H1 (cell line): Measurements from ENCODE around the gene OR52W1. TPM values are rescaled to one million over a fixed set of nuclear protein-coding genes. Genes with fewer than 3 reads are reported as not detected.

Source experiments
- CTCF ChIA-PET: fragments of 300-600 bp; sonication (Branson Sonifier 250); formaldehyde crosslinking; loops from one replicate; lab custom pipeline; 2021; ENCODE audit not compliant: partially characterized antibody; lab: Charles Lee
- POLR2A ChIA-PET: fragments of 300-600 bp; sonication (Branson Sonifier 250); formaldehyde crosslinking; loops from one replicate; lab custom pipeline; 2021; ENCODE audit warnings: inconsistent platforms; ENCODE audit not compliant: partially characterized antibody; lab: Charles Lee
- DNase-seq, 2 experiments: peaks; one replicate each; pipeline versions ENCODE4 v3.0.0 to v3.0.0-alpha.2; 2010 to 2022; ENCODE audit warnings: low spot score in 2 of 2, low read depth in 1 of 2, mixed read lengths in 1 of 2
- FAIRE-seq: peaks from 2 replicates; lab custom pipeline; 2011; peaks lifted over from hg19 to GRCh38; lab: Jason Lieb, UNC
- H2AFZ ChIP-seq: 2 replicates; pipeline ENCODE4 v1.8.1; 2012; ENCODE audit warnings: low read length, inconsistent platforms
- H2AK5ac ChIP-seq: 2 replicates; pipeline ENCODE4 v1.6.1; 2013; ENCODE audit warnings: low read depth, low read length
- H2BK120ac ChIP-seq: replicated peaks from 2 replicates; pipeline ENCODE3; 2013; ENCODE audit warnings: low read depth, low read length, inconsistent platforms
- H2BK12ac ChIP-seq: 2 replicates; pipeline ENCODE4 v1.6.1; 2013; ENCODE audit warnings: low read depth, low read length
- H2BK15ac ChIP-seq: 2 replicates; pipeline ENCODE4 v1.6.1; 2013; ENCODE audit warnings: low read length
- H2BK20ac ChIP-seq: 2 replicates; pipeline ENCODE4 v1.6.1; 2013; ENCODE audit warnings: low read length
- H2BK5ac ChIP-seq: 2 replicates; pipeline ENCODE4 v1.6.1; 2013; ENCODE audit warnings: low read depth, low read length
- H3K14ac ChIP-seq: 2 replicates; pipeline ENCODE4 v1.6.1; 2013; ENCODE audit warnings: inconsistent platforms; ENCODE audit not compliant: insufficient read length
- H3K18ac ChIP-seq: 2 replicates; pipeline ENCODE4 v1.6.1; 2013; ENCODE audit warnings: low read length; ENCODE audit errors: extremely low read depth
- H3K23ac ChIP-seq: 2 replicates; pipeline ENCODE4 v1.6.1; 2013; ENCODE audit warnings: inconsistent platforms; ENCODE audit not compliant: insufficient read length
- H3K23me2 ChIP-seq: 2 replicates; pipeline ENCODE4 v1.6.1; 2013; ENCODE audit warnings: low read depth, low read length
- H3K27ac ChIP-seq: 2 replicates; pipeline ENCODE4 v1.6.1; 2011; ENCODE audit warnings: low read depth, low read length, inconsistent platforms
- H3K27me3 ChIP-seq, 4 experiments: replicated peaks in 1 of 4; 1 replicate in 1 of 4; 2 replicates in 3 of 4; pipeline versions ENCODE4 v1.6.1 to v1.8.1; 2011 to 2013; ENCODE audit warnings: low read length in 3 of 4, mild to moderate bottlenecking in 3 of 4, inconsistent platforms in 2 of 4, mixed read lengths in 2 of 4, moderate library complexity in 1 of 4; ENCODE audit not compliant: control insufficient read depth in 3 of 4, insufficient read depth in 3 of 4; ENCODE audit errors: extremely low read depth in 1 of 4
- H3K36me3 ChIP-seq, 4 experiments: 2 replicates each; pipeline versions ENCODE4 v1.6.1 to v1.8.1; 2011 to 2013; ENCODE audit warnings: mild to moderate bottlenecking in 4 of 4, low read length in 3 of 4, moderate library complexity in 2 of 4, control low read depth in 1 of 4, inconsistent platforms in 1 of 4; ENCODE audit not compliant: insufficient read depth in 4 of 4, control insufficient read depth in 2 of 4
- H3K4ac ChIP-seq: replicated peaks from 2 replicates; pipeline ENCODE3; 2013; ENCODE audit warnings: low read length, low read depth, mixed read lengths, inconsistent platforms; ENCODE audit not compliant: insufficient read length
- H3K4me1 ChIP-seq, 4 experiments: replicated peaks in 1 of 4; 1 replicate in 1 of 4; 2 replicates in 3 of 4; pipeline versions ENCODE4 v1.6.1 to v1.8.1; 2011 to 2013; ENCODE audit warnings: low read length in 3 of 4, inconsistent platforms in 2 of 4, mixed read lengths in 1 of 4; ENCODE audit not compliant: insufficient read depth in 4 of 4, control insufficient read depth in 3 of 4
- H3K4me2 ChIP-seq, 2 experiments: 2 replicates each; pipeline versions ENCODE4 v1.6.1 to v1.8.1; 2011 to 2013; ENCODE audit warnings: low read depth in 2 of 2, low read length in 2 of 2, control low read depth in 1 of 2, inconsistent platforms in 1 of 2, mild to moderate bottlenecking in 1 of 2; ENCODE audit not compliant: insufficient read depth in 1 of 2
- H3K4me3 ChIP-seq, 4 experiments: fragments of 200-600, 300-600 bp in 1 of 4; sonication (generic), shearing (Covaris generic), sonication (Bioruptor Twin) in 1 of 4; 2 replicates each; pipeline versions ENCODE4 v1.5.1 to v1.8.1; 2011 to 2016; ENCODE audit warnings: low read length in 4 of 4, low read depth in 3 of 4, control low read depth in 2 of 4, inconsistent platforms in 2 of 4, mild to moderate bottlenecking in 2 of 4, mixed read lengths in 1 of 4, moderate library complexity in 1 of 4; ENCODE audit not compliant: insufficient read depth in 2 of 4; ENCODE audit errors: extremely low read depth in 1 of 4
- H3K56ac ChIP-seq: replicated peaks from 2 replicates; pipeline ENCODE3; 2013; ENCODE audit warnings: low read depth, mild to moderate bottlenecking, mixed read lengths, low read length, inconsistent platforms; ENCODE audit not compliant: insufficient read length
- H3K79me1 ChIP-seq: 2 replicates; pipeline ENCODE4 v1.6.1; 2013; ENCODE audit warnings: low read depth, low read length, control low read depth
- H3K79me2 ChIP-seq, 2 experiments: 2 replicates each; pipeline versions ENCODE4 v1.6.1 to v1.8.1; 2012 to 2013; ENCODE audit warnings: low read length in 2 of 2, mild to moderate bottlenecking in 2 of 2, inconsistent platforms in 1 of 2; ENCODE audit not compliant: insufficient read depth in 2 of 2, control insufficient read depth in 1 of 2
- H3K9ac ChIP-seq, 4 experiments: replicated peaks in 1 of 4; 1 replicate in 1 of 4; 2 replicates in 3 of 4; pipeline versions ENCODE4 v1.6.1 to v1.8.1; 2011 to 2013; ENCODE audit warnings: low read depth in 3 of 4, low read length in 3 of 4, control low read depth in 2 of 4, mild to moderate bottlenecking in 2 of 4, moderate library complexity in 2 of 4, inconsistent platforms in 1 of 4; ENCODE audit errors: extremely low read depth in 1 of 4
- H3K9me3 ChIP-seq, 2 experiments: 2 replicates each; pipeline versions ENCODE4 v1.6.1 to v1.8.1; 2012 to 2013; ENCODE audit warnings: mild to moderate bottlenecking in 2 of 2, moderate library complexity in 2 of 2, control low read depth in 1 of 2, inconsistent platforms in 1 of 2, low read depth in 1 of 2, low read length in 1 of 2, mixed read lengths in 1 of 2; ENCODE audit not compliant: insufficient read depth in 2 of 2
- H4K20me1 ChIP-seq, 2 experiments: replicated peaks in 1 of 2; 2 replicates each; pipeline versions ENCODE3 to v1.8.1; 2011 to 2013; ENCODE audit warnings: inconsistent platforms in 2 of 2, low read length in 2 of 2, mild to moderate bottlenecking in 1 of 2; ENCODE audit not compliant: insufficient read depth in 2 of 2, control insufficient read depth in 1 of 2
- H4K5ac ChIP-seq: 2 replicates; pipeline ENCODE4 v1.6.1; 2013; ENCODE audit warnings: low read length, low read depth, mixed read lengths, inconsistent platforms; ENCODE audit not compliant: insufficient read length
- H4K8ac ChIP-seq: 2 replicates; pipeline ENCODE4 v1.8.0; 2013; ENCODE audit warnings: mild to moderate bottlenecking, moderate library complexity, low read length, inconsistent platforms; ENCODE audit not compliant: insufficient read depth; ENCODE audit errors: extremely low read depth
- H4K91ac ChIP-seq: replicated peaks from 2 replicates; pipeline ENCODE3; 2013; ENCODE audit warnings: low read length, mixed read lengths, inconsistent platforms; ENCODE audit not compliant: insufficient read length
- CBX8 ChIP-seq: fragments of 300-800, 300-1000 bp; sonication (generic); IDR thresholded peaks from 2 replicates; pipeline ENCODE4 v1.7.1; 2016; ENCODE audit warnings: low read depth, low read length, borderline replicate concordance
- CTBP2 ChIP-seq: IDR thresholded peaks from 2 replicates; pipeline ENCODE4 v1.7.0; 2011; ENCODE audit warnings: borderline replicate concordance, mild to moderate bottlenecking, moderate library complexity, mixed read lengths, low read length; ENCODE audit not compliant: insufficient read depth, insufficient read length
- EZH2 ChIP-seq: fragments of 200-600 bp; sonication (generic); IDR thresholded peaks from 2 replicates; pipeline ENCODE4 v1.7.1; 2012; ENCODE audit warnings: low read depth, mild to moderate bottlenecking, moderate library complexity, low read length, inconsistent platforms; ENCODE audit not compliant: severe bottlenecking
- FOSL1 ChIP-seq: IDR thresholded peaks from 2 replicates; pipeline ENCODE4 v1.6.1; 2011; ENCODE audit warnings: mild to moderate bottlenecking, low read depth, low read length, moderate library complexity; ENCODE audit not compliant: insufficient read depth
- KDM4A ChIP-seq: IDR thresholded peaks from one replicate; pipeline ENCODE4 v1.7.1; 2012; ENCODE audit warnings: low read depth, mild to moderate bottlenecking, moderate library complexity, low read length, inconsistent platforms; ENCODE audit not compliant: severe bottlenecking
- NANOG ChIP-seq: IDR thresholded peaks from 2 replicates; pipeline ENCODE4 v1.6.1; 2011; ENCODE audit warnings: low read length, low read depth, mild to moderate bottlenecking, inconsistent platforms; ENCODE audit not compliant: insufficient read depth, poor library complexity, severe bottlenecking
- RXRA ChIP-seq: IDR thresholded peaks from 2 replicates; pipeline ENCODE4 v1.6.1; 2011; ENCODE audit warnings: low read depth, mild to moderate bottlenecking, low read length, moderate library complexity; ENCODE audit not compliant: insufficient read depth
- SIX5 ChIP-seq: IDR thresholded peaks from 2 replicates; pipeline ENCODE4 v1.6.1; 2011; ENCODE audit warnings: mild to moderate bottlenecking, low read depth, low read length
- SP2 ChIP-seq: IDR thresholded peaks from 2 replicates; pipeline ENCODE4 v1.6.1; 2012; ENCODE audit warnings: mild to moderate bottlenecking, low read length, inconsistent platforms
- SP4 ChIP-seq: IDR thresholded peaks from 2 replicates; pipeline ENCODE4 v1.6.1; 2012; ENCODE audit warnings: low read length, inconsistent platforms
- TAF7 ChIP-seq: optimal IDR thresholded peaks from 2 replicates; pipeline ENCODE3; 2011; ENCODE audit warnings: low read depth, mild to moderate bottlenecking, inconsistent platforms, low read length, moderate library complexity, borderline replicate concordance
- WGBS, 2 experiments: shearing (Covaris generic) in 1 of 2; methylation state at CpG; one replicate each; pipeline versions ENCODE4 v1.1.6 to v1.1.7; 2013 to 2015; ENCODE audit warnings: low lambda C conversion rate in 2 of 2, mixed read lengths in 2 of 2, inconsistent platforms in 1 of 2, low coverage in 1 of 2, missing lambda C conversion rate in 1 of 2; ENCODE audit not compliant: insufficient replicate concordance in 2 of 2, insufficient coverage in 1 of 2, insufficient read length in 1 of 2; ENCODE audit errors: extremely low coverage in 1 of 2, missing lambda C conversion rate in 1 of 2; 5-methylcytosine and 5-hydroxymethylcytosine counted together
- polyA plus RNA-seq, 7 experiments: library from polyadenylated mRNA; depleted of rRNA in 3 of 7; stranded (reverse) in 5 of 7; unstranded in 2 of 7; fragments of >200 nt in 5 of 7; fragments of 200-250 nt in 2 of 7; gene quantifications; 1 replicate in 5 of 7; 2 replicates in 1 of 7; 4 replicates in 1 of 7; pipeline versions ENCODE4 v1.2.1 to v1.2.3, GENCODE V29; 2011 to 2013; ENCODE audit warnings: missing spikeins in 2 of 7, mixed read lengths in 2 of 7
- total RNA-seq: library from RNA; stranded (reverse); fragmentation: NEBNext Ultra II Directional; extraction: Animal tissue kit (Norgen Biotek cat#: 25700); gene quantifications from 2 replicates; pipeline ENCODE4 v1.2.1, GENCODE V29; 2021
- TF ChIP-seq, protein P1 (sequence below): IDR thresholded peaks from 2 replicates; pipeline ENCODE4 v1.6.1; 2011; ENCODE audit warnings: low read depth, mild to moderate bottlenecking, low read length; ENCODE audit not compliant: insufficient read depth

Gene OR52W1
- total and polyA plus RNA-seq, 2 of the 8 experiments (the other 6 are each of a cell fraction or from before 2014, with no cell fraction given) = not detected

DNA sequence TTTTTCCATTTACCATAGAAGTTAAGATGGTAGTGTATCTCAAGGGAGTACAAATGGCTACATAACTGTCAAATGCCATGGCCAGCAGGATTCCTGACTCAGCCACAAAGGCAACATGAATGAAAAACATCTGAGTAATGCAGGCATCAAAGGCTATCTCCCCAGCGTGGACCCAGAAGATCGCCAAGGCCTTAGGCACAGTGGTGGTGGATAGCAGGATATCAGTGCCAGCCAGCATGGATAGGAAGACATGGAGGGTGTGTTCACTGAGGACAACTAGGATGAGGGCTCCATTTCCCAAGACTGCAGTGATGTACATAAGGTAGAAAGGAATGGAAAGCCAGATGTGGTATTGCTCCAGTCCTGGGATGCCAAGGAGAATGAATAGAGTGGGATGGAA, 46.9 kb upstream of the OR52W1 start:
- no peak overlapping the region for H3K9ac ChIP-seq
- no peaks in the 10 kb centered on the region for H3K36me3 ChIP-seq
- no peak overlapping the region for H2BK12ac ChIP-seq
- TF ChIP-seq, protein P1, sequence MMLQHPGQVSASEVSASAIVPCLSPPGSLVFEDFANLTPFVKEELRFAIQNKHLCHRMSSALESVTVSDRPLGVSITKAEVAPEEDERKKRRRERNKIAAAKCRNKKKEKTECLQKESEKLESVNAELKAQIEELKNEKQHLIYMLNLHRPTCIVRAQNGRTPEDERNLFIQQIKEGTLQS = no peak
- TF ChIP-seq SIX5 = no peak
- TF ChIP-seq KDM4A = no peak
- no peak for TF ChIP-seq RXRA
- TF ChIP-seq CBX8 = no peak
- no peak for TF ChIP-seq FOSL1
- no peak for TF ChIP-seq SP4
- TF ChIP-seq NANOG = no peak
- no peak for TF ChIP-seq CTBP2
- TF ChIP-seq TAF7 = no peak
- no peak for TF ChIP-seq EZH2
- no peak for TF ChIP-seq SP2
- H2AK5ac ChIP-seq = no peak overlapping the region
- POLR2A ChIA-PET = no interaction called here
- no peak overlapping the region for H3K27ac ChIP-seq
- no peak for DNase-seq
- H3K27me3 ChIP-seq = no peaks in the 10 kb centered on the region; a peak in 1 of 7 replicates
- H3K23ac ChIP-seq = no peak overlapping the region
- H3K14ac ChIP-seq = no peak overlapping the region
- H2BK20ac ChIP-seq = no peak overlapping the region
- CTCF ChIA-PET = no interaction called here
- H2AFZ ChIP-seq = no peak overlapping the region
- FAIRE-seq = no peak
- H3K9me3 ChIP-seq = no peaks in the 10 kb centered on the region
- no peaks in the 10 kb centered on the region for H3K79me1 ChIP-seq
- WGBS, 2 experiments = 100% methylated on average over 2 of the region's 2 CpGs; no CpG with 5 or more reads in 1 of the 2 experiments
- no peak overlapping the region for H2BK15ac ChIP-seq
- no peak overlapping the region for H3K4me3 ChIP-seq
- no peak overlapping the region for H4K8ac ChIP-seq
- no peak overlapping the region for H3K18ac ChIP-seq
- no peak overlapping the region for H2BK120ac ChIP-seq
- H3K4ac ChIP-seq = no peak overlapping the region
- H2BK5ac ChIP-seq = no peak overlapping the region
- H3K4me1 ChIP-seq = peaks cover 0 to 6% (median 0%) of the 10 kb centered on the region in 4 experiments; a peak in 3 of 7 replicates
- no peak overlapping the region for H3K56ac ChIP-seq
- no peaks in the 10 kb centered on the region for H3K23me2 ChIP-seq
- H4K5ac ChIP-seq = no peak overlapping the region
- H3K4me2 ChIP-seq = no peak overlapping the region
- H4K20me1 ChIP-seq = no peaks in the 10 kb centered on the region
- H4K91ac ChIP-seq = no peak overlapping the region
- H3K79me2 ChIP-seq = no peaks in the 10 kb centered on the region
